ENCODE measurements around the gene FAM193A.
"Not testable (repeated sequence)": the region's sequence is repeated elsewhere in the genome, so short reads cannot be mapped to it uniquely, and the experiment has no call there.

Gene FAM193A

GRCh38 chr4:2722033-2722432, 185.6 kb downstream of the FAM193A start:
- CTCF ChIA-PET = no interaction called here
- no peak overlapping the region for H3K4me3 ChIP-seq (ENCODE audit: low read depth, low read length)
- POLR2A ChIA-PET = no interaction called here
- TF ChIP-seq, protein P1, sequence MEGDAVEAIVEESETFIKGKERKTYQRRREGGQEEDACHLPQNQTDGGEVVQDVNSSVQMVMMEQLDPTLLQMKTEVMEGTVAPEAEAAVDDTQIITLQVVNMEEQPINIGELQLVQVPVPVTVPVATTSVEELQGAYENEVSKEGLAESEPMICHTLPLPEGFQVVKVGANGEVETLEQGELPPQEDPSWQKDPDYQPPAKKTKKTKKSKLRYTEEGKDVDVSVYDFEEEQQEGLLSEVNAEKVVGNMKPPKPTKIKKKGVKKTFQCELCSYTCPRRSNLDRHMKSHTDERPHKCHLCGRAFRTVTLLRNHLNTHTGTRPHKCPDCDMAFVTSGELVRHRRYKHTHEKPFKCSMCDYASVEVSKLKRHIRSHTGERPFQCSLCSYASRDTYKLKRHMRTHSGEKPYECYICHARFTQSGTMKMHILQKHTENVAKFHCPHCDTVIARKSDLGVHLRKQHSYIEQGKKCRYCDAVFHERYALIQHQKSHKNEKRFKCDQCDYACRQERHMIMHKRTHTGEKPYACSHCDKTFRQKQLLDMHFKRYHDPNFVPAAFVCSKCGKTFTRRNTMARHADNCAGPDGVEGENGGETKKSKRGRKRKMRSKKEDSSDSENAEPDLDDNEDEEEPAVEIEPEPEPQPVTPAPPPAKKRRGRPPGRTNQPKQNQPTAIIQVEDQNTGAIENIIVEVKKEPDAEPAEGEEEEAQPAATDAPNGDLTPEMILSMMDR (IDR thresholded peaks at IDR 0.05; ENCODE audit: insufficient read depth, low read length, missing control alignments) = no peak
- no peak for DNase-seq (ENCODE audit: low read depth, low spot score)

GRCh38 chr4:2723751-2724150, 187.3 kb downstream of the FAM193A start:
- TF ChIP-seq, protein P1 (IDR thresholded peaks at IDR 0.05; ENCODE audit: insufficient read depth, low read length, missing control alignments) = no peak
- no peak overlapping the region for H3K4me3 ChIP-seq (ENCODE audit: low read depth, low read length)
- DNase-seq (ENCODE audit: low read depth, low spot score) = no peak
- ChIA-PET CTCF (no interaction called here), POLR2A (no interaction called here)

DNA sequence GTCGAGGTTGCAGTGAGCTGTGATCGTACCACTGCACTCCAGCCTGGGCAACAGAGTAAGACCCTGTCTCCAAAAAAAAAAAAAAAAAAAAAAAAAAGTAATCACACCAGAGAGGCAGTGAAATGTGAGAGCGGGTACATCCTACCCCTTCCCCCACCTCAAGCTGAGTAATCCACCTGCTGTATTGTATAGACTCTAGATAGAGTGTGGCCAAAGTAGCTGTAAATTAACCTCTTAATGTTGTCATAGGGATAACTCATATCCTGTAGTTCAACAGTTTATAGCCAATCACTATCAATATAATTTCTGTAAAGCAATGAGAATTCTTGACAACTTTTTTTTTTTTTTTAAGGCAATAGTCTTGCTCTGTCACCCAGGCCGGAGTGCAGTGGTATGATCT, 188.9 kb downstream of the FAM193A start:
- TF ChIP-seq, protein P1 (IDR thresholded peaks at IDR 0.05; ENCODE audit: insufficient read depth, low read length, missing control alignments) = no peak
- H3K4me3 ChIP-seq (ENCODE audit: low read depth, low read length) = no peak overlapping the region
- POLR2A ChIA-PET = interaction anchor here (0.7 kb wide), 1 partner anchor 137 kb away, joined by 3 read pairs; no protein-coding TSS in a partner anchor
- CTCF ChIA-PET = no interaction called here
- DNase-seq (ENCODE audit: low read depth, low spot score) = no peak

DNA sequence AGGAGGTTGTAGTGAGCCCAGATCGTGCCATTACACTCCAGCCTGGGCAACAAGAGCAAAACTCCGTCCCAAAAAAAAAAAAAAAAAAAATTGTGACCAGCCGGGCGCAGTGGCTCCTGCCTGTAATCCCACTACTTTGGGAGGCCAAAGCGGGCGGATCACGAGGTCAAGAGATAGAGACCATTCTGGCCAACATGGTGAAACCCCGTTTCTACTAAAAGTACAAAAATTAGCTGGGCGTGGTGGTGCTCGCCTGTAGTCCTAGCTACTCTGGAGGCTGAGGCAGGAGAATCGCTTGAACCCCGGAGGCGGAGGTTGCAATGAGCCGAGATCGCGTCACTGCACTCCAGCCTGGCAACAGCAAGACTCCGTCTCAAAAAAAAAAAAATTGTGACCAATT, 190.4 kb downstream of the FAM193A start:
- DNase-seq (ENCODE audit: low read depth, low spot score); CTCF ChIA-PET; H3K4me3 ChIP-seq (ENCODE audit: low read depth, low read length); POLR2A ChIA-PET: not testable (repeated sequence)

DNA sequence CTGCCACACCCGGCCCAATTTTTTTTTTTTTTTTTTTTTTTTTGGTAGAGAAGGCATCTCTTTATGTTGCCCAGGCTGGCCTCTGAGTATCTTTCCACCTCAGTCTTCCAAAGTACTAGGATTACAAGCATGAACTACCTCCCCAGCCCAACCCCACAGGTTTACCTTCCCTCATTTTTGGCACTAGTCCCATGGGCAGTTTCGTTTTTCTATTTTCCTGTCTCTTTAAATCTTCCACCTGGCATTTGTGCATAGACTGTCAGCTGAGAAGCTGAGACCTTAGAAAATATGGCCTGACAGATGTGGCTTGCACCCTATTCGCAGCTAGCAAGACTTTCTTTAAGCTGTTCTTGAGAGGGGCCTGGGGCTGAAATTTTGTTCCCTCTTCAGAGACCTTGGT, 191.8 kb downstream of the FAM193A start:
- ChIA-PET POLR2A (no interaction called here), CTCF (no interaction called here)
- TF ChIP-seq, protein P1 (IDR thresholded peaks at IDR 0.05; ENCODE audit: insufficient read depth, low read length, missing control alignments) = no peak
- no peak overlapping the region for H3K4me3 ChIP-seq (ENCODE audit: low read depth, low read length)
- no peak for DNase-seq (ENCODE audit: low read depth, low spot score)

GRCh38 chr4:2728806-2729532, 192.5 kb downstream of the FAM193A start:
- DNase-seq (ENCODE audit: low read depth, low spot score) = no peak
- ChIA-PET CTCF (no interaction called here), POLR2A (no interaction called here)
- TF ChIP-seq, protein P1 (IDR thresholded peaks at IDR 0.05; ENCODE audit: insufficient read depth, low read length, missing control alignments) = no peak
- H3K4me3 ChIP-seq (ENCODE audit: low read depth, low read length) = no peak overlapping the region

- H3K4me3 ChIP-seq (ENCODE audit: low read depth, low read length) = no peak overlapping the region
- no peak for DNase-seq (ENCODE audit: low read depth, low spot score)
- POLR2A ChIA-PET = no interaction called here
- CTCF ChIA-PET = interaction anchor here (1.1 kb wide), 1 partner anchor 34 kb away, joined by 4 read pairs; no protein-coding TSS in a partner anchor
- TF ChIP-seq, protein P1 (IDR thresholded peaks at IDR 0.05; ENCODE audit: insufficient read depth, low read length, missing control alignments) = no peak
Observed at GRCh38 chr4:2729533-2729875, 193.1 kb downstream of the FAM193A start.

Measured in AG04449 (cell line).